Fibroblast of the aortic adventitia (primary cell): ENCODE measurements around the gene PRODH. TPM values are rescaled to one million over a fixed set of nuclear protein-coding genes. Genes with fewer than 3 reads are reported as not detected.

ENCODE experiments used
- DNase-seq: peaks from one replicate; pipeline ENCODE4 v3.0.0-alpha.2; 2010; ENCODE audit warnings: low read depth
- H3K4me3 ChIP-seq: 2 replicates; pipeline ENCODE4 v1.5.1; 2011; ENCODE audit warnings: low read depth, mild to moderate bottlenecking, control low read depth, low read length, moderate library complexity
- CTCF ChIP-seq: IDR thresholded peaks from 2 replicates; pipeline ENCODE4 v1.5.1; 2011; ENCODE audit warnings: mild to moderate bottlenecking, low read length, control low read depth, inconsistent platforms; ENCODE audit not compliant: insufficient read depth
- total RNA-seq: library from RNA; depleted of rRNA; stranded (reverse); fragments of >200 nt; gene quantifications from 2 replicates; pipeline ENCODE4 v1.2.3, GENCODE V29; 2012; ENCODE audit warnings: low replicate concordance

Gene PRODH
- total RNA-seq, 1 donor, result not detected

DNA sequence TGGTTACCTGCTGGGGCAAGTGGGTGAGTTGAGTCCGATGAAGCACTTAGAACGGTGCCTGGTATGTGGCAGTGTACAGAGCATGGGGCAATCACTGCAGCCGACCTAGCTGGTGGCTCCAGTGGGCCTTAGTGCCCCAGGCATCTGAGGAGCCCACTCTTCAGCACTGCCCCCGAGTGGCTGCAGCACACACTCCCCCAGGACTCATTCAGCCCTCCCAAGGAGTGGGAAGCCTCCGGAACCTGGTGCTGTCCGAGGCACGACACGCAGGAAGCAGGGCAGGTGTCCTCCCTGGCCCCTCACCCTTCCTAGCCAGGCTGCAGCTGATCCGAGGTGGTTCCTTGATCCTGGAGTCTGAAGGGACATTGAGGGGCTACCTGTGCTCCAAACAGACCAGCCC lies 42.4 kb upstream of the PRODH start:
- DNase-seq, result no peak
- no peak for TF ChIP-seq CTCF
- H3K4me3 ChIP-seq, result no peak overlapping the region

- no peak overlapping the region for H3K4me3 ChIP-seq
- DNase-seq, result no peak
- no peak for TF ChIP-seq CTCF
These were observed 41.8 kb upstream of the PRODH start for GRCh38 chr22:18977824-18978425.

DNA sequence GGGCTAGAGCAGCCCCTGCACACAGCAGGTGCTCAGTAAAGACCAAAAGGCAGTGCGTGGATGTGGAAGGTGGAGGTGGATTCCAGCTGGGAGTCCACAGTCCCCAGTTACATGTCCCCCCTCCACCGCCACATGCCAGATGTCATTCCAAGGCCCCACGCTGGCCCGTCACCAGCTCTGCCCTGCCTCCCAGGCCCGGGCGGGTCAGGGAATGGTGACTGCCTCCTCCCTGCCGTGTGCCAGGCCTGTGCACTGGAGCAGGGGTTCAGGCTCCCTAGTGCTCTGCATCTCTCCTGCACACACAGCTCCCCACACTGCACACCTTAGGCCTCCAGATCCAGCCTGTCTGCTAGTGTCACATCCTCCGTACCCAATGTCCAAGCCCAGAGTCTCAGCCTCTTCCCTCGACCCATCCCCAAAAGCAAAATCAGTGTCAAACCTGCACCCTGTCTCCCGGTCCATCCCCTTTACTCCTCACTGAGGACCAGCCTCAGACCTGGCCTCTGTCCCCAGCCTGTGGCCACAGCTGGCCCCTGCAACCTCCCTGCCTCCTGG lies 40.2 kb upstream of the PRODH start:
- H3K4me3 ChIP-seq, result no peak overlapping the region
- no peak for TF ChIP-seq CTCF
- DNase-seq, result no peak

GRCh38 chr22:18975434-18976196 lies 39.5 kb upstream of the PRODH start:
- H3K4me3 ChIP-seq, result no peak overlapping the region
- TF ChIP-seq CTCF, result no peak
- DNase-seq, result no peak

DNA sequence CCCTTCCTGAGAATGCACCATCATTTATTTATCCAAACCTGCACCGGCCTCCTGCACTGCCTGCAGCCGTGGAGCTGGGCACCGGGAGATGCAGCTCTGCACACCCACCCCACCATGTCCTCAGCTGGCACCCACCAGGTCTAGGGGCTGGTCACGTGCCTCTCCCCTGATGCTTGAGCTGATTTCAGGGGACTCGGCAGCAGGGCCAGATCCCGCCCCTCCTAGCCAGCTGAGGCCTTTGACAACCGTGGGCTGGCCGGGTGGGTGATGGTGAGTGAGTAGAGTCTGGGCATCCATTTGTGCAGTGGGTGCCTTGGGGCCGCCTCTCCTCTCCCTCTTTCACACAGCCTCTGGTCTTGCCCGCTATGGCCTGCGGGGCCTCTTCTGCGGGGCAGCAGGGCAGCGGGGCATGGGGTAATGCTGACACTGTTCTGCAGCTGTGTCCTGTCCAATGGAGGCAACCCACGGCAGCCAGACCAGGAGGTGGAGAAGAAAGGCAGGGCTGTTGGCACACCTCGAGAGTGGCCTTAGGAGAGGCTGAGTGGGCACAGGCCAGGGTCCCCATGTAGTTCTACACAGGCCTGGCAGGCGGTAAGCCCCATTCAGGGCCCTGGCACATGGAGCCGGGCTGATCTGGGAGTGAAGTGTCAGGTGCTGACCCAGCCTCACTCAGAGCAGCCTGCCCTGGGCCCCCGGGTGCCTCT lies 38.5 kb upstream of the PRODH start:
- DNase-seq, result no peak

More for the DNA sequence above, 38.5 kb upstream of the PRODH start:
- no peak overlapping the region for H3K4me3 ChIP-seq
- TF ChIP-seq CTCF, result no peak
